OCI-LY3 (cell line): Measurements from ENCODE around the gene RSAD2.

ENCODE experiments used
- H2AFZ ChIP-seq: fragments of 200-600, 300-600 bp; shearing (Covaris generic); 2 replicates; pipeline ENCODE4 v1.6.0; 2014; ENCODE audit warnings: antibody characterized with exemption, low read depth, low read length
- H3K27ac ChIP-seq: fragments of 200-600, 300-600 bp; sonication (generic); 2 replicates; pipeline ENCODE4 v1.5.1; 2014; ENCODE audit warnings: mild to moderate bottlenecking, low read length, moderate library complexity, mixed read lengths
- H3K27me3 ChIP-seq: fragments of 200-600, 300-600 bp; sonication (generic); 2 replicates; pipeline ENCODE4 v1.6.1; 2014; ENCODE audit warnings: low read depth, low read length, mixed read lengths
- H3K36me3 ChIP-seq: fragments of 200-600, 300-600 bp; sonication (generic); replicated peaks from 2 replicates; pipeline ENCODE3; 2014; ENCODE audit warnings: low read depth, low read length, mixed read lengths
- H3K4me1 ChIP-seq: fragments of 300-600, 200-600 bp; sonication (generic); 2 replicates; pipeline ENCODE4 v1.6.1; 2014; ENCODE audit warnings: low read length, mixed read lengths
- H3K4me2 ChIP-seq: fragments of 200-600, 300-600 bp; sonication (generic); 2 replicates; pipeline ENCODE4 v1.6.1; 2014; ENCODE audit warnings: low read length, mixed read lengths
- H3K4me3 ChIP-seq: fragments of 300-600, 200-600 bp; sonication (generic); 2 replicates; pipeline ENCODE4 v1.5.1; 2014; ENCODE audit warnings: antibody characterized with exemption, mild to moderate bottlenecking, low read length, moderate library complexity
- H3K79me2 ChIP-seq: fragments of 300-600, 200-600 bp; shearing (Covaris generic); 2 replicates; pipeline ENCODE4 v1.6.1; 2014; ENCODE audit warnings: mild to moderate bottlenecking, low read length, mixed read lengths
- H3K9ac ChIP-seq: fragments of 300-600, 200-600 bp; shearing (Covaris generic); 2 replicates; pipeline ENCODE4 v1.6.0; 2014; ENCODE audit warnings: mild to moderate bottlenecking, low read length, moderate library complexity
- H3K9me3 ChIP-seq: fragments of 200-600, 300-600 bp; shearing (Covaris generic); 2 replicates; pipeline ENCODE4 v1.6.1; 2014; ENCODE audit warnings: low read length, mixed read lengths; ENCODE audit not compliant: insufficient read depth
- H4K20me1 ChIP-seq: fragments of 200-600, 300-600 bp; sonication (generic); 2 replicates; pipeline ENCODE4 v1.6.1; 2016; ENCODE audit warnings: low read length, mixed read lengths; ENCODE audit not compliant: insufficient read depth
- CTCF ChIP-seq: fragments of 200-600, 300-600 bp; sonication (generic); IDR thresholded peaks from 2 replicates; pipeline ENCODE4 v1.5.1; 2014; ENCODE audit warnings: antibody characterized with exemption, low read length, low read depth
- EZH2phosphoT487 ChIP-seq: fragments of 200-600 bp; shearing (Covaris generic); IDR thresholded peaks from 2 replicates; pipeline ENCODE4 v1.6.1; 2018; ENCODE audit warnings: antibody characterized with exemption, mixed run types, low read depth

The RSAD2 gene

GRCh38 chr2:6866982-6867381 lies 10.6 kb upstream of the RSAD2 start:
- Histone ChIP-seq H3K9me3 (no peaks in the 10 kb centered on the region), H3K36me3 (no peaks in the 10 kb centered on the region), H3K4me1 (no peaks in the 10 kb centered on the region), H3K27me3 (no peaks in the 10 kb centered on the region), H3K4me3 (no peak overlapping the region), H3K27ac (no peak overlapping the region), H3K4me2 (no peak overlapping the region), H3K79me2 (no peaks in the 10 kb centered on the region), H2AFZ (no peak overlapping the region), H3K9ac (no peak overlapping the region), H4K20me1 (no peaks in the 10 kb centered on the region)
- TF ChIP-seq EZH2phosphoT487 (no peak), CTCF (no peak)

- peaks cover 22% of the 10 kb centered on the region for H3K4me1 ChIP-seq
- H3K4me3 ChIP-seq: no peak overlapping the region
- no peak overlapping the region for H3K4me2 ChIP-seq
- H3K27ac ChIP-seq: no peak overlapping the region
- H3K27me3 ChIP-seq: no peaks in the 10 kb centered on the region
- H3K79me2 ChIP-seq: no peaks in the 10 kb centered on the region
- peaks cover 3% of the 10 kb centered on the region for H3K9me3 ChIP-seq
- TF ChIP-seq EZH2phosphoT487: no peak
- TF ChIP-seq CTCF: no peak
- no peak overlapping the region for H2AFZ ChIP-seq
- no peak overlapping the region for H3K9ac ChIP-seq
- no peaks in the 10 kb centered on the region for H4K20me1 ChIP-seq
- no peaks in the 10 kb centered on the region for H3K36me3 ChIP-seq
Measured at GRCh38 chr2:6872394-6872793, 5.2 kb upstream of the RSAD2 start.

- Histone ChIP-seq H3K4me1 (peaks cover 29% of the 10 kb centered on the region), H3K4me3 (no peak overlapping the region), H2AFZ (no peak overlapping the region), H3K9ac (no peak overlapping the region), H4K20me1 (no peaks in the 10 kb centered on the region), H3K4me2 (no peak overlapping the region), H3K9me3 (peaks cover 3% of the 10 kb centered on the region), H3K27me3 (no peaks in the 10 kb centered on the region; the same call in 1 of the 2 replicates), H3K79me2 (no peaks in the 10 kb centered on the region), H3K36me3 (no peaks in the 10 kb centered on the region), H3K27ac (no peak overlapping the region)
- TF ChIP-seq EZH2phosphoT487 (no peak), CTCF (no peak)
Measured at GRCh38 chr2:6874032-6874431, 3.5 kb upstream of the RSAD2 start.

GRCh38 chr2:6876309-6876708 lies 1.3 kb upstream of the RSAD2 start:
- Histone ChIP-seq H3K4me1 (peaks cover 29% of the 10 kb centered on the region), H2AFZ (no peak overlapping the region), H3K27ac (no peak overlapping the region), H3K4me3 (no peak overlapping the region), H3K9me3 (peaks cover 3% of the 10 kb centered on the region), H3K9ac (no peak overlapping the region), H3K79me2 (no peaks in the 10 kb centered on the region), H3K4me2 (no peak overlapping the region), H3K27me3 (peaks cover 5% of the 10 kb centered on the region; the same call in 1 of the 2 replicates), H4K20me1 (no peaks in the 10 kb centered on the region), H3K36me3 (no peaks in the 10 kb centered on the region)
- TF ChIP-seq CTCF (no peak), EZH2phosphoT487 (no peak)
